Dermis blood vessel endothelial cell (primary cell): ENCODE data around the gene HHAT. TPM values are rescaled to one million over a fixed set of nuclear protein-coding genes. Genes with fewer than 3 reads are reported as not detected.
A peak's percentile ranks its signal among the peaks of the same experiment; 100 is the strongest.

Experiments
- DNase-seq: peaks from one replicate; pipeline ENCODE4 v3.0.0; 2010
- total RNA-seq: library from RNA; depleted of rRNA; stranded (reverse); fragments of >200 nt; gene quantifications from 2 replicates; pipeline ENCODE4 v1.2.3, GENCODE V29; 2014

The HHAT gene
- 1.8 and 4.8 TPM in 2 replicates for total RNA-seq

- peak; percentile 78 for DNase-seq
Observed at GRCh38 chr1:210328746-210329503, at the start of gene HHAT. Gene HHAT (plus strand): TSS chr1:210328902. CDS start chr1:210348976, 20,074 bp downstream.

GRCh38 chr1:210280221-210280620 lies 48.5 kb upstream of the HHAT start:
- no peak for DNase-seq

- no peak for DNase-seq
Observed at GRCh38 chr1:210288116-210288515, 40.6 kb upstream of the HHAT start.

- no peak for DNase-seq
Observed at GRCh38 chr1:210289248-210289647, 39.5 kb upstream of the HHAT start.

- no peak for DNase-seq
Observed at GRCh38 chr1:210291081-210291764, 37.5 kb upstream of the HHAT start.

- no peak for DNase-seq
Observed at GRCh38 chr1:210291786-210292230, 36.9 kb upstream of the HHAT start.

GRCh38 chr1:210292231-210292871 lies 36.4 kb upstream of the HHAT start:
- no peak for DNase-seq

- DNase-seq: no peak
Observed at GRCh38 chr1:210293171-210293607, 35.5 kb upstream of the HHAT start.

GRCh38 chr1:210294999-210295745 lies 33.5 kb upstream of the HHAT start:
- no peak for DNase-seq

- DNase-seq: no peak
Observed at GRCh38 chr1:210296682-210297081, 32.0 kb upstream of the HHAT start.

- DNase-seq: no peak
Observed at GRCh38 chr1:210298296-210298695, 30.4 kb upstream of the HHAT start.

- no peak for DNase-seq
Observed at GRCh38 chr1:210298936-210299335, 29.8 kb upstream of the HHAT start.

- no peak for DNase-seq
Observed at GRCh38 chr1:210299501-210299900, 29.2 kb upstream of the HHAT start.

GRCh38 chr1:210300923-210301614 lies 27.6 kb upstream of the HHAT start:
- DNase-seq: no peak

- no peak for DNase-seq
Observed at GRCh38 chr1:210301615-210302000, 27.1 kb upstream of the HHAT start.

- DNase-seq: no peak
Observed at GRCh38 chr1:210302501-210302900, 26.2 kb upstream of the HHAT start.

GRCh38 chr1:210303391-210303790 lies 25.3 kb upstream of the HHAT start:
- no peak for DNase-seq

- DNase-seq: no peak
Observed at GRCh38 chr1:210310562-210311153, 18.0 kb upstream of the HHAT start.

- no peak for DNase-seq
Observed at GRCh38 chr1:210311726-210312493, 16.8 kb upstream of the HHAT start.

- DNase-seq: no peak
Observed at GRCh38 chr1:210313046-210313595, 15.6 kb upstream of the HHAT start.

- DNase-seq: no peak
Observed at GRCh38 chr1:210313921-210314320, 14.8 kb upstream of the HHAT start.
